ENCODE data around the gene PRR29.
"Not testable (repeated sequence)": the region's sequence is repeated elsewhere in the genome, so short reads cannot be mapped to it uniquely, and the experiment has no call there.

PRR29 gene

GRCh38 chr17:63975541-63976092, 22.5 kb upstream of the PRR29 start:
- TF ChIP-seq, protein P1, sequence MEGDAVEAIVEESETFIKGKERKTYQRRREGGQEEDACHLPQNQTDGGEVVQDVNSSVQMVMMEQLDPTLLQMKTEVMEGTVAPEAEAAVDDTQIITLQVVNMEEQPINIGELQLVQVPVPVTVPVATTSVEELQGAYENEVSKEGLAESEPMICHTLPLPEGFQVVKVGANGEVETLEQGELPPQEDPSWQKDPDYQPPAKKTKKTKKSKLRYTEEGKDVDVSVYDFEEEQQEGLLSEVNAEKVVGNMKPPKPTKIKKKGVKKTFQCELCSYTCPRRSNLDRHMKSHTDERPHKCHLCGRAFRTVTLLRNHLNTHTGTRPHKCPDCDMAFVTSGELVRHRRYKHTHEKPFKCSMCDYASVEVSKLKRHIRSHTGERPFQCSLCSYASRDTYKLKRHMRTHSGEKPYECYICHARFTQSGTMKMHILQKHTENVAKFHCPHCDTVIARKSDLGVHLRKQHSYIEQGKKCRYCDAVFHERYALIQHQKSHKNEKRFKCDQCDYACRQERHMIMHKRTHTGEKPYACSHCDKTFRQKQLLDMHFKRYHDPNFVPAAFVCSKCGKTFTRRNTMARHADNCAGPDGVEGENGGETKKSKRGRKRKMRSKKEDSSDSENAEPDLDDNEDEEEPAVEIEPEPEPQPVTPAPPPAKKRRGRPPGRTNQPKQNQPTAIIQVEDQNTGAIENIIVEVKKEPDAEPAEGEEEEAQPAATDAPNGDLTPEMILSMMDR (IDR thresholded peaks at IDR 0.05; ENCODE audit: low read depth, low read length) = no peak
- no peaks in the 10 kb centered on the region for H3K36me3 ChIP-seq
- H3K9me3 ChIP-seq (ENCODE audit: severe bottlenecking) = no peaks in the 10 kb centered on the region
- no peak overlapping the region for H3K27ac ChIP-seq
- DNase-seq = no peak
- H3K27me3 ChIP-seq (ENCODE audit: insufficient read depth, low read depth, severe bottlenecking) = no peaks in the 10 kb centered on the region
- H3K4me3 ChIP-seq (ENCODE audit: low read depth, low read length) = no peak overlapping the region

DNA sequence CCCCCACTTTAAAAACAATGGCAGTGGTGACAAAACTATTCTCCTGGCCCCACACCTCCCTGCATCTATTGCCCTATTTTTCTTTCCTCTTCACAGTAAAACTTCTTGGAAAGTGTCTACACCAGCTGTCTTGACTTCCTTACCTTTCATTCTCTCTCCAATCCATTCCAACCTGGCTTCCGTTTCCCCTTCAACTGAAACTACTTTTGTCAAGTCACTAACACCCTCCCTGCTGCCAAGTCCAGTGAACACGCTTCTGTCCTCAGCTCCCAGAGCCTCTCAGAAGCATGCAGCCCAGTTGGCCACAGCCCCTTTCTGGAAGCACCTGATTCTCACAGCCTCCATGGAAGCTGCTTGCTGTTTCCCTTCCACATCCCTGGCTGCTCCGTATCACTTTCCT, 21.4 kb upstream of the PRR29 start:
- no peak for DNase-seq
- TF ChIP-seq, protein P1 (IDR thresholded peaks at IDR 0.05; ENCODE audit: low read depth, low read length) = no peak
- Histone ChIP-seq H3K36me3 (no peaks in the 10 kb centered on the region), H3K27ac (no peak overlapping the region), H3K4me3 (ENCODE audit: low read depth, low read length) (no peak overlapping the region), H3K27me3 (ENCODE audit: insufficient read depth, low read depth, severe bottlenecking) (no peaks in the 10 kb centered on the region), H3K9me3 (ENCODE audit: severe bottlenecking) (peaks cover 3% of the 10 kb centered on the region)

- Histone ChIP-seq H3K27me3 (ENCODE audit: insufficient read depth, low read depth, severe bottlenecking) (no peaks in the 10 kb centered on the region), H3K27ac (no peak overlapping the region), H3K9me3 (ENCODE audit: severe bottlenecking) (peaks cover 3% of the 10 kb centered on the region), H3K4me3 (ENCODE audit: low read depth, low read length) (no peak overlapping the region), H3K36me3 (no peaks in the 10 kb centered on the region)
- TF ChIP-seq, protein P1 (IDR thresholded peaks at IDR 0.05; ENCODE audit: low read depth, low read length) = no peak
- DNase-seq = no peak
These were observed 19.6 kb upstream of the PRR29 start for GRCh38 chr17:63978272-63979200.

- H3K27me3 ChIP-seq (ENCODE audit: insufficient read depth, low read depth, severe bottlenecking); H3K4me3 ChIP-seq (ENCODE audit: low read depth, low read length); H3K9me3 ChIP-seq (ENCODE audit: severe bottlenecking); H3K36me3 ChIP-seq; H3K27ac ChIP-seq; DNase-seq: not testable (repeated sequence)
These were observed 15.5 kb upstream of the PRR29 start for GRCh38 chr17:63982641-63983040.

DNA sequence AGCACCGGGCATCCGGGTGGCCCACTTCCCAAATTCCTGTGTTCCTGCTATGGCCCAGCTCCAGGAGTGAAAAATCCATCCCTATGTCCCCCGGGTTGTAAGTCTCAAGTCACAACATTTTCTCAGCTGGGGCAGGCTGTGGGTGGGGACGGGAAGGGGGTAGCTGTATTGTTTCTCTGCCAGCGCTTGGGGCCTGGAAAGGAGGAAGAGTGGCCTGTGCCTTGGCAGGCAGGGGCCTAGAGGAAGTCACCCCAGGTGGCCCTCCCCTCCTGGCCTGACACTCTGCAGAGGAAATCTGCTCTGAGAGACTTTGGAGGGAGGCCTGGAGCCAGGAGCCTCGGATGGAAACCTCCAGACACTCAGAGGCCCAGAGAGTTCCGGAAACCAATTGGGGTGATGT, 14.8 kb upstream of the PRR29 start:
- TF ChIP-seq, protein P1 (IDR thresholded peaks at IDR 0.05; ENCODE audit: low read depth, low read length) = no peak
- Histone ChIP-seq H3K36me3 (no peaks in the 10 kb centered on the region), H3K9me3 (ENCODE audit: severe bottlenecking) (peaks cover 3% of the 10 kb centered on the region), H3K4me3 (ENCODE audit: low read depth, low read length) (no peak overlapping the region), H3K27me3 (ENCODE audit: insufficient read depth, low read depth, severe bottlenecking) (no peaks in the 10 kb centered on the region), H3K27ac (no peak overlapping the region)
- DNase-seq = no peak

GRCh38 chr17:63984236-63984635, 13.9 kb upstream of the PRR29 start:
- Histone ChIP-seq H3K27me3 (ENCODE audit: insufficient read depth, low read depth, severe bottlenecking) (no peaks in the 10 kb centered on the region), H3K27ac (no peak overlapping the region)

More at GRCh38 chr17:63984236-63984635, 13.9 kb upstream of the PRR29 start:
- Histone ChIP-seq H3K36me3 (no peaks in the 10 kb centered on the region), H3K9me3 (ENCODE audit: severe bottlenecking) (peaks cover 3% of the 10 kb centered on the region), H3K4me3 (ENCODE audit: low read depth, low read length) (no peak overlapping the region)
- TF ChIP-seq, protein P1 (IDR thresholded peaks at IDR 0.05; ENCODE audit: low read depth, low read length) = no peak
- DNase-seq = no peak

Measured in WERI-Rb-1 (cell line).